Measurements from ENCODE around the gene KDM2B. TPM values are rescaled to one million over a fixed set of nuclear protein-coding genes. Genes with fewer than 3 reads are reported as not detected.

Gene KDM2B
- polyA plus RNA-seq, 1 donor from 2014 or later: 85.5 TPM

DNA sequence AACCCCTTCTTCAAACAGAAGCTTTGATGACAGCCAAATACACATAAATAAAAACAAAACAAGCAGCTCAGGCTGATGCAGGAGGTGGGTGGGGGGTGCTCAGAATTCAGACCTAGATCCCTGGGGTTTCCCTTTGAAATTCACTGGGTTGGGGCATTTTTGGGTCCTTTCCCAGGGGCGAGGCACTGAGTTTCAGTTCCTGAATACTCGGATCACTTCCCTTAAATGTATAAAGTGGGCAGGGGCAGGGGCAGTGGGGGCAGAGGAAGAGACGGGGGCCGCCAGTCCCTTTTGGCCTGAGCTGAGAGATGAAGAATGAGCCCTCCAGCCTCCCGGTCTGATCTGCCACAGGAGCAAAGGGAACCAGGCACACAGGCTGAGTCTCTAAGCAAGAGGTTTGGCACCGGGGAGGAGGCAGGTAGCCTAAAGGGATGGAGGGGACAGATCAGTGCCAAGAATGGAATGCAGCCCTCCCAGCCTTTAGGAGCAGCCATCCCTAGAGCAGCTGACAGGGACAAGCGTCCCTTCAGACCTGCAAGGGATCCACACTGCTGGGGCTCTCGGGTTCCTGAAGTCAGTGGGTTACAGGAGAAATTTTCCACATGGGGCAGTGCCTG lies 20.3 kb downstream of the KDM2B start:
- H3K4me2 ChIP-seq (ENCODE audit: low read length): no peak overlapping the region
- no peak overlapping the region for H3K4me3 ChIP-seq (ENCODE audit: low read length)
- H3K9me2 ChIP-seq (ENCODE audit: insufficient read depth, low read length): no peaks in the 10 kb centered on the region
- H3K27ac ChIP-seq (ENCODE audit: low read length): no peak overlapping the region
- no peaks in the 10 kb centered on the region for H4K20me1 ChIP-seq (ENCODE audit: insufficient read depth)
- H3K79me2 ChIP-seq (replicated peaks; ENCODE audit: insufficient read depth, low read length): no peaks in the 10 kb centered on the region
- TF ChIP-seq, protein P1, sequence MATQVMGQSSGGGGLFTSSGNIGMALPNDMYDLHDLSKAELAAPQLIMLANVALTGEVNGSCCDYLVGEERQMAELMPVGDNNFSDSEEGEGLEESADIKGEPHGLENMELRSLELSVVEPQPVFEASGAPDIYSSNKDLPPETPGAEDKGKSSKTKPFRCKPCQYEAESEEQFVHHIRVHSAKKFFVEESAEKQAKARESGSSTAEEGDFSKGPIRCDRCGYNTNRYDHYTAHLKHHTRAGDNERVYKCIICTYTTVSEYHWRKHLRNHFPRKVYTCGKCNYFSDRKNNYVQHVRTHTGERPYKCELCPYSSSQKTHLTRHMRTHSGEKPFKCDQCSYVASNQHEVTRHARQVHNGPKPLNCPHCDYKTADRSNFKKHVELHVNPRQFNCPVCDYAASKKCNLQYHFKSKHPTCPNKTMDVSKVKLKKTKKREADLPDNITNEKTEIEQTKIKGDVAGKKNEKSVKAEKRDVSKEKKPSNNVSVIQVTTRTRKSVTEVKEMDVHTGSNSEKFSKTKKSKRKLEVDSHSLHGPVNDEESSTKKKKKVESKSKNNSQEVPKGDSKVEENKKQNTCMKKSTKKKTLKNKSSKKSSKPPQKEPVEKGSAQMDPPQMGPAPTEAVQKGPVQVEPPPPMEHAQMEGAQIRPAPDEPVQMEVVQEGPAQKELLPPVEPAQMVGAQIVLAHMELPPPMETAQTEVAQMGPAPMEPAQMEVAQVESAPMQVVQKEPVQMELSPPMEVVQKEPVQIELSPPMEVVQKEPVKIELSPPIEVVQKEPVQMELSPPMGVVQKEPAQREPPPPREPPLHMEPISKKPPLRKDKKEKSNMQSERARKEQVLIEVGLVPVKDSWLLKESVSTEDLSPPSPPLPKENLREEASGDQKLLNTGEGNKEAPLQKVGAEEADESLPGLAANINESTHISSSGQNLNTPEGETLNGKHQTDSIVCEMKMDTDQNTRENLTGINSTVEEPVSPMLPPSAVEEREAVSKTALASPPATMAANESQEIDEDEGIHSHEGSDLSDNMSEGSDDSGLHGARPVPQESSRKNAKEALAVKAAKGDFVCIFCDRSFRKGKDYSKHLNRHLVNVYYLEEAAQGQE (IDR thresholded peaks at IDR 0.05; ENCODE audit: borderline replicate concordance): no peak
- TF ChIP-seq MXI1 (conservative IDR thresholded peaks at IDR 0.05; ENCODE audit: poor library complexity, severe bottlenecking) (no peak), SMC3 (conservative IDR thresholded peaks at IDR 0.05; ENCODE audit: poor library complexity) (no peak)
- TF ChIP-seq, protein P2, sequence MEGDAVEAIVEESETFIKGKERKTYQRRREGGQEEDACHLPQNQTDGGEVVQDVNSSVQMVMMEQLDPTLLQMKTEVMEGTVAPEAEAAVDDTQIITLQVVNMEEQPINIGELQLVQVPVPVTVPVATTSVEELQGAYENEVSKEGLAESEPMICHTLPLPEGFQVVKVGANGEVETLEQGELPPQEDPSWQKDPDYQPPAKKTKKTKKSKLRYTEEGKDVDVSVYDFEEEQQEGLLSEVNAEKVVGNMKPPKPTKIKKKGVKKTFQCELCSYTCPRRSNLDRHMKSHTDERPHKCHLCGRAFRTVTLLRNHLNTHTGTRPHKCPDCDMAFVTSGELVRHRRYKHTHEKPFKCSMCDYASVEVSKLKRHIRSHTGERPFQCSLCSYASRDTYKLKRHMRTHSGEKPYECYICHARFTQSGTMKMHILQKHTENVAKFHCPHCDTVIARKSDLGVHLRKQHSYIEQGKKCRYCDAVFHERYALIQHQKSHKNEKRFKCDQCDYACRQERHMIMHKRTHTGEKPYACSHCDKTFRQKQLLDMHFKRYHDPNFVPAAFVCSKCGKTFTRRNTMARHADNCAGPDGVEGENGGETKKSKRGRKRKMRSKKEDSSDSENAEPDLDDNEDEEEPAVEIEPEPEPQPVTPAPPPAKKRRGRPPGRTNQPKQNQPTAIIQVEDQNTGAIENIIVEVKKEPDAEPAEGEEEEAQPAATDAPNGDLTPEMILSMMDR (IDR thresholded peaks at IDR 0.05; ENCODE audit: poor library complexity, severe bottlenecking): no peak
- no peaks in the 10 kb centered on the region for H3F3A ChIP-seq (ENCODE audit: insufficient read depth, low read length, poor library complexity, severe bottlenecking)
- H2AFZ ChIP-seq (ENCODE audit: low read depth, low read length): no peak overlapping the region
- H3K9me3 ChIP-seq (ENCODE audit: low read length): no peaks in the 10 kb centered on the region
- H3K27me3 ChIP-seq (ENCODE audit: insufficient read depth, low read depth, low read length): no peaks in the 10 kb centered on the region
- no peaks in the 10 kb centered on the region for H3K36me3 ChIP-seq (ENCODE audit: insufficient read depth, low read length)
- H3K9ac ChIP-seq (ENCODE audit: low read length): no peak overlapping the region

DNA sequence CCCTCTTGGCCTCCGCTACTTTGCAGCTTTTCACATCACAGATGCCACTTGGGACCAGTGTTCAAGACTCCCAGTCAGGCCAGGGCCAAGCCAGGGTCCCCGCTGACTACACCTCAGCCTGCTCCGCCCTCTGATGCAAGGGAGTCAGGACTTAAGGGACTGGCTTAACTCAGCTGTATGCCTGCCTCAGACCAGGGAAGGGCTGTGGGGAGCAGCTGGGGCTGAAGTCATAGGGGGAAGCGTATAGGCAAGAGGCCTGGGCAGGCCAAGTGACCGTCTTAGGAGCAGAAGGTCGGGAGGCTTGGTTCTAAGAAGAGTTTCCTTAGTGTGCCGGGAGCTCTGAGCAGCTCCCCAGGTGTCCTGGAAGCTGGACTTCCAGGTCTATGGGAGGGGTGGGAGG lies 21.9 kb downstream of the KDM2B start:
- no peak overlapping the region for H3K27ac ChIP-seq (ENCODE audit: low read length)
- TF ChIP-seq SMC3 (conservative IDR thresholded peaks at IDR 0.05; ENCODE audit: poor library complexity): no peak
- no peak for TF ChIP-seq POLR2AphosphoS5 (IDR thresholded peaks at IDR 0.05)
- no peak for TF ChIP-seq MXI1 (conservative IDR thresholded peaks at IDR 0.05; ENCODE audit: poor library complexity, severe bottlenecking)
- TF ChIP-seq, protein P1 (IDR thresholded peaks at IDR 0.05; ENCODE audit: borderline replicate concordance): no peak
- no peak for TF ChIP-seq TAF1 (IDR thresholded peaks at IDR 0.05; ENCODE audit: low read depth)
- TF ChIP-seq EP300 (conservative IDR thresholded peaks at IDR 0.05; ENCODE audit: poor library complexity, severe bottlenecking): no peak
- TF ChIP-seq EZH2 (IDR thresholded peaks at IDR 0.05; ENCODE audit: borderline replicate concordance, insufficient read depth, low read length, poor library complexity, severe bottlenecking): no peak
- TF ChIP-seq, protein P2 (IDR thresholded peaks at IDR 0.05; ENCODE audit: poor library complexity, severe bottlenecking): no peak
- no peak for TF ChIP-seq RAD21 (conservative IDR thresholded peaks at IDR 0.05)
- no peaks in the 10 kb centered on the region for H3K9me2 ChIP-seq (ENCODE audit: insufficient read depth, low read length)
- H3K4me2 ChIP-seq (ENCODE audit: low read length): no peak overlapping the region
- no peaks in the 10 kb centered on the region for H3K9me3 ChIP-seq (ENCODE audit: low read length)
- H4K20me1 ChIP-seq (ENCODE audit: insufficient read depth): no peaks in the 10 kb centered on the region
- no peaks in the 10 kb centered on the region for H3F3A ChIP-seq (ENCODE audit: insufficient read depth, low read length, poor library complexity, severe bottlenecking)
- H3K79me2 ChIP-seq (replicated peaks; ENCODE audit: insufficient read depth, low read length): no peaks in the 10 kb centered on the region
- no peak overlapping the region for H2AFZ ChIP-seq (ENCODE audit: low read depth, low read length)
- no peak overlapping the region for H3K9ac ChIP-seq (ENCODE audit: low read length)
- H3K36me3 ChIP-seq (ENCODE audit: insufficient read depth, low read length): no peaks in the 10 kb centered on the region
- no peaks in the 10 kb centered on the region for H3K27me3 ChIP-seq (ENCODE audit: insufficient read depth, low read depth, low read length)
- no peak overlapping the region for H3K4me3 ChIP-seq (ENCODE audit: low read length)
